Ishikawa (cell line): ENCODE data around the gene LRFN2.

ENCODE experiments used
- CEBPB ChIP-seq: IDR thresholded peaks from 2 replicates; pipeline ENCODE4 v1.6.1; 2012
- CREB1 ChIP-seq: IDR thresholded peaks from 2 replicates; pipeline ENCODE4 v1.6.1; 2012; ENCODE audit warnings: low read depth
- EGR1 ChIP-seq: IDR thresholded peaks from 2 replicates; pipeline ENCODE4 v1.6.1; 2012
- EP300 ChIP-seq: IDR thresholded peaks from 2 replicates; pipeline ENCODE4 v1.6.1; 2012; ENCODE audit warnings: borderline replicate concordance
- FOXM1 ChIP-seq: IDR thresholded peaks from 2 replicates; pipeline ENCODE4 v1.6.1; 2012; ENCODE audit warnings: low read depth, borderline replicate concordance
- NFIC ChIP-seq: IDR thresholded peaks from 2 replicates; pipeline ENCODE4 v1.6.1; 2012
- RAD21 ChIP-seq: IDR thresholded peaks from 2 replicates; pipeline ENCODE4 v1.6.1; 2012; ENCODE audit warnings: low read depth
- REST ChIP-seq: IDR thresholded peaks from 2 replicates; pipeline ENCODE4 v1.6.1; 2012; ENCODE audit warnings: low read depth, mild to moderate bottlenecking
- TAF1 ChIP-seq: IDR thresholded peaks from 2 replicates; pipeline ENCODE4 v1.6.1; 2012; ENCODE audit warnings: low read depth, mild to moderate bottlenecking
- TCF12 ChIP-seq: IDR thresholded peaks from 2 replicates; pipeline ENCODE4 v1.6.1; 2012; ENCODE audit warnings: low read depth
- TEAD4 ChIP-seq: IDR thresholded peaks from 2 replicates; pipeline ENCODE4 v1.6.1; 2012
- YY1 ChIP-seq: IDR thresholded peaks from 2 replicates; pipeline ENCODE4 v1.6.1; 2012; ENCODE audit warnings: low read depth
- ZBTB7A ChIP-seq: IDR thresholded peaks from 2 replicates; pipeline ENCODE4 v1.6.1; 2012; ENCODE audit warnings: low read depth
- TF ChIP-seq, protein P1 (sequence below): IDR thresholded peaks from 2 replicates; pipeline ENCODE4 v1.6.1; 2012
- TF ChIP-seq, protein P2 (sequence below): IDR thresholded peaks from 2 replicates; pipeline ENCODE4 v1.6.1; 2012

Gene LRFN2

DNA sequence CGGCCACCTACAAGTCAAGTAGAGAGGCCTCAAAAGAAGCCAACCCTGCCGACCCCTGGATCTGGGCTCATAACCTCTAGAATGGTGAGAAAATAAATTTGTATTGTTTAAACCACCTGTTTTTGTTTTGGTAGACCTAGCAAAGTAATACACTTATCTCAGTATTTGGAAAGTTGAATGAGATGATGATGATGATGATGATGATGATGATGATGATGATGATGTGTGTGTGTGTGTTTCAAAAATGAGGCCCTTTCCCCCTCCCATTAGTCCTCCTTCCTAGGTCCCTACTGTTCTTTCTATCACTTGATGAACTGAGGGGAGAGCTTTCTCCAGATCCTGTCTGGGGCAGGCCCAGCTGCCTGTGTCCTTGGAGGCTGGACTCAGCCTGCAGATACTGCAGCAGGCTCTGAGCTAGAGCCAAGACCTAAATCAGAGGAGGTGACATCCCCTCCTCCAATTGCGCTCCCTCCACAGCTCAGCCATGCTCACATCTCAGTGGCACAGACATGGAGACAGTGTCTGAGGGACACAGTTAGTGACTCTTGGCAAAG is 120.1 kb downstream of the LRFN2 start:
- no peak for TF ChIP-seq EP300
- no peak for TF ChIP-seq NFIC
- TF ChIP-seq TAF1: no peak
- no peak for TF ChIP-seq RAD21
- TF ChIP-seq ZBTB7A: no peak
- TF ChIP-seq, protein P1, sequence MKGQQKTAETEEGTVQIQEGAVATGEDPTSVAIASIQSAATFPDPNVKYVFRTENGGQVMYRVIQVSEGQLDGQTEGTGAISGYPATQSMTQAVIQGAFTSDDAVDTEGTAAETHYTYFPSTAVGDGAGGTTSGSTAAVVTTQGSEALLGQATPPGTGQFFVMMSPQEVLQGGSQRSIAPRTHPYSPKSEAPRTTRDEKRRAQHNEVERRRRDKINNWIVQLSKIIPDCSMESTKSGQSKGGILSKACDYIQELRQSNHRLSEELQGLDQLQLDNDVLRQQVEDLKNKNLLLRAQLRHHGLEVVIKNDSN: no peak
- TF ChIP-seq CEBPB: no peak
- no peak for TF ChIP-seq REST
- no peak for TF ChIP-seq CREB1
- TF ChIP-seq, protein P2, sequence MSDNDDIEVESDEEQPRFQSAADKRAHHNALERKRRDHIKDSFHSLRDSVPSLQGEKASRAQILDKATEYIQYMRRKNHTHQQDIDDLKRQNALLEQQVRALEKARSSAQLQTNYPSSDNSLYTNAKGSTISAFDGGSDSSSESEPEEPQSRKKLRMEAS: no peak
- no peak for TF ChIP-seq YY1
- no peak for TF ChIP-seq TEAD4

- TF ChIP-seq EGR1 (no peak), RAD21 (no peak)
Measured at GRCh38 chr6:40461643-40462042, 125.5 kb downstream of the LRFN2 start.

DNA sequence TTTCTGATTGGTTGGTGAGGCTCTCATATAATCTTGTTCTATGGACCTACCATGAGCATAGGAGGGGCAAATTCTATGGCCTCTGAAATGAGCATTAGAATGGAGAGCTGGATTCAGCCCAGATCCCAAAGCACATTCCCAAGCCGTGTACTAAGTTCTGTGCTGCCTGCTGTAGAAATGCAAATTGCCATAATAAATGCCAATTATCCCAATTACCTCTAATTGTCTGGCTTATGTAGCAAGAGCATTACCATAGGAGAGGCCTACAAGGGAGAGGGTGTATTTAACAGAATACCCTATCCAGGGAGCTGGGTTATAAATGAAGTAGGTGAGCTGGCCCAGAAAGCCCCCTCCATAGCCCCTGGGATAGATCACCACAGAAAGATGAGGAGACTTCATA is 126.8 kb downstream of the LRFN2 start:
- TF ChIP-seq FOXM1: no peak
- no peak for TF ChIP-seq RAD21

GRCh38 chr6:40457261-40457660 is 129.9 kb downstream of the LRFN2 start:
- TF ChIP-seq FOXM1 (no peak), ZBTB7A (no peak), EGR1 (no peak)
- TF ChIP-seq, protein P2: no peak

DNA sequence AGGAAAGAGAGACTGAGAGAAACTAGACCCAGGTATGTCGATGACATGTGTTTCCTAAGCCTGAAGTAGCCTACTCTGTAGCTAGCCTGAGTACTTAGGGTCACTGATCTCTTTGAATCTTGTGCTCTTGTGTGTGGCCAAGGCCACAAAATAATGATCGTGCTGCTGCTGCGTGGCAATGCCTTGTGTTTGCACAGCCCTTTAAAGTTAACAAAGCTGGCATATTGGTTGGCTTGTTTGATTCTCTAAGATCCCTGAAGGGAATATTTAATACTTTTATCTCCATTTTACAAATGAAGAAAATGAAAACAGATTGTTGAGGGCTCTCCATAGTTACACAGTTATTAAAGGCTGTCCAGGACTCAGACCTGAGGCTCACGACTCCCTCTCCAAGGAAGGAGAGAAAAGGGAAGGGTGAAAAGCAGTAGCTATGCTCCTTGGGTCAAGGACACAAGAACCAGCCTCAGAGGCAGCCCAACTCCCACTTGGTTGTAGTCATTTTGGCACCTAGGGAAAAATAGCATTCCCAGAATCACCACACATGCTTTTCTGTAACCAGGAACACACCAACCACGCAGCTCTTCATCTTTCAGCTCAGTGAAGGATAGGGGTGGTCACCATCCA is 130.7 kb downstream of the LRFN2 start:
- no peak for TF ChIP-seq CREB1

DNA sequence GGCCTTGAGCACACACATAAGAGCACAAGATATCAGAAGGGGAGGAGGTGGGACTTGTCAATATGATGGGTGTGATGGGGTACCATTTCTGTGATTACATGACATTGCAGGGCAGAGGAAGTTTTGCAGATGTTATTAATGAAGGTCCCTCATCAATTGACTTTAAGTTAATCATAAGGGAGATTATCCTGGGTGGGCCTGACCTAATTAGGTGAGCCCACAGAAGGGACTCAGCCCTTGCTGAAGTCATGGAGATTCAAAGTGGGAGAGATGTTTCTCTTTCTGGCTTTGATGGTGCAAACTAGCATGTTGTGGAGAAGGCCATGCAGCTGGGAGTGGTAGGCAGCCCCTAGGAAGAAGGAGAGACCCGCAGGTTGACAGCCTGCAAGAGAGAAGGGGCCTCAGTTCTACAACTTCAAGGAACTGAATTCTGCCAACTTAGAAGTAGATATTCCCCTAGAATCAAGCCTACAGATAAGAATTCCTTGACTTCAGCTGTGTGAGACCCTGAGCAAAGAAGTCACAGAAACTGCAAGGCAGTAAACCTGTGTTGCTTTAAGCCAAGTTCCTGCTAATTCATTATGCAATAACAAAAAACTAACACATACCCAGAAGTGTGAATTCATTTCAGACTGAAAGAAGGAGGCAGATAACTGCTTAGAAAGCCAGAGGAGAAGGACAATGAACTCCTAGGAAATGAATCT is 131.3 kb downstream of the LRFN2 start:
- TF ChIP-seq YY1 (no peak), ZBTB7A (no peak), TEAD4 (no peak), RAD21 (no peak), FOXM1 (no peak), CREB1 (no peak), REST (no peak), TCF12 (no peak), TAF1 (no peak), CEBPB (no peak), EP300 (no peak), EGR1 (no peak), NFIC (no peak)
- TF ChIP-seq, protein P2: no peak
- TF ChIP-seq, protein P1: no peak
